H1 (cell line): Measurements from ENCODE around the gene PRKCA. TPM values are rescaled to one million over a fixed set of nuclear protein-coding genes. Genes with fewer than 3 reads are reported as not detected.

Source experiments
- CTCF ChIA-PET: fragments of 300-600 bp; sonication (Branson Sonifier 250); formaldehyde crosslinking; loops from one replicate; lab custom pipeline; 2021; ENCODE audit not compliant: partially characterized antibody; lab: Charles Lee
- POLR2A ChIA-PET: fragments of 300-600 bp; sonication (Branson Sonifier 250); formaldehyde crosslinking; loops from one replicate; lab custom pipeline; 2021; ENCODE audit warnings: inconsistent platforms; ENCODE audit not compliant: partially characterized antibody; lab: Charles Lee
- DNase-seq, 2 experiments: peaks; one replicate each; pipeline versions ENCODE4 v3.0.0 to v3.0.0-alpha.2; 2010 to 2022; ENCODE audit warnings: low spot score in 2 of 2, low read depth in 1 of 2, mixed read lengths in 1 of 2
- FAIRE-seq: peaks from 2 replicates; lab custom pipeline; 2011; peaks lifted over from hg19 to GRCh38; lab: Jason Lieb, UNC
- H2AFZ ChIP-seq: 2 replicates; pipeline ENCODE4 v1.8.1; 2012; ENCODE audit warnings: low read length, inconsistent platforms
- H2AK5ac ChIP-seq: 2 replicates; pipeline ENCODE4 v1.6.1; 2013; ENCODE audit warnings: low read depth, low read length
- H2BK120ac ChIP-seq: replicated peaks from 2 replicates; pipeline ENCODE3; 2013; ENCODE audit warnings: low read depth, low read length, inconsistent platforms
- H2BK12ac ChIP-seq: 2 replicates; pipeline ENCODE4 v1.6.1; 2013; ENCODE audit warnings: low read depth, low read length
- H2BK15ac ChIP-seq: 2 replicates; pipeline ENCODE4 v1.6.1; 2013; ENCODE audit warnings: low read length
- H2BK20ac ChIP-seq: 2 replicates; pipeline ENCODE4 v1.6.1; 2013; ENCODE audit warnings: low read length
- H2BK5ac ChIP-seq: 2 replicates; pipeline ENCODE4 v1.6.1; 2013; ENCODE audit warnings: low read depth, low read length
- H3K14ac ChIP-seq: 2 replicates; pipeline ENCODE4 v1.6.1; 2013; ENCODE audit warnings: inconsistent platforms; ENCODE audit not compliant: insufficient read length
- H3K18ac ChIP-seq: 2 replicates; pipeline ENCODE4 v1.6.1; 2013; ENCODE audit warnings: low read length; ENCODE audit errors: extremely low read depth
- H3K23ac ChIP-seq: 2 replicates; pipeline ENCODE4 v1.6.1; 2013; ENCODE audit warnings: inconsistent platforms; ENCODE audit not compliant: insufficient read length
- H3K23me2 ChIP-seq: 2 replicates; pipeline ENCODE4 v1.6.1; 2013; ENCODE audit warnings: low read depth, low read length
- H3K27ac ChIP-seq: 2 replicates; pipeline ENCODE4 v1.6.1; 2011; ENCODE audit warnings: low read depth, low read length, inconsistent platforms
- H3K27me3 ChIP-seq, 4 experiments: replicated peaks in 1 of 4; 1 replicate in 1 of 4; 2 replicates in 3 of 4; pipeline versions ENCODE4 v1.6.1 to v1.8.1; 2011 to 2013; ENCODE audit warnings: low read length in 3 of 4, mild to moderate bottlenecking in 3 of 4, inconsistent platforms in 2 of 4, mixed read lengths in 2 of 4, moderate library complexity in 1 of 4; ENCODE audit not compliant: control insufficient read depth in 3 of 4, insufficient read depth in 3 of 4; ENCODE audit errors: extremely low read depth in 1 of 4
- H3K36me3 ChIP-seq, 4 experiments: 2 replicates each; pipeline versions ENCODE4 v1.6.1 to v1.8.1; 2011 to 2013; ENCODE audit warnings: mild to moderate bottlenecking in 4 of 4, low read length in 3 of 4, moderate library complexity in 2 of 4, control low read depth in 1 of 4, inconsistent platforms in 1 of 4; ENCODE audit not compliant: insufficient read depth in 4 of 4, control insufficient read depth in 2 of 4
- H3K4ac ChIP-seq: replicated peaks from 2 replicates; pipeline ENCODE3; 2013; ENCODE audit warnings: low read length, low read depth, mixed read lengths, inconsistent platforms; ENCODE audit not compliant: insufficient read length
- H3K4me1 ChIP-seq, 4 experiments: replicated peaks in 1 of 4; 1 replicate in 1 of 4; 2 replicates in 3 of 4; pipeline versions ENCODE4 v1.6.1 to v1.8.1; 2011 to 2013; ENCODE audit warnings: low read length in 3 of 4, inconsistent platforms in 2 of 4, mixed read lengths in 1 of 4; ENCODE audit not compliant: insufficient read depth in 4 of 4, control insufficient read depth in 3 of 4
- H3K4me2 ChIP-seq, 2 experiments: 2 replicates each; pipeline versions ENCODE4 v1.6.1 to v1.8.1; 2011 to 2013; ENCODE audit warnings: low read depth in 2 of 2, low read length in 2 of 2, control low read depth in 1 of 2, inconsistent platforms in 1 of 2, mild to moderate bottlenecking in 1 of 2; ENCODE audit not compliant: insufficient read depth in 1 of 2
- H3K4me3 ChIP-seq, 4 experiments: fragments of 200-600, 300-600 bp in 1 of 4; sonication (generic), shearing (Covaris generic), sonication (Bioruptor Twin) in 1 of 4; 2 replicates each; pipeline versions ENCODE4 v1.5.1 to v1.8.1; 2011 to 2016; ENCODE audit warnings: low read length in 4 of 4, low read depth in 3 of 4, control low read depth in 2 of 4, inconsistent platforms in 2 of 4, mild to moderate bottlenecking in 2 of 4, mixed read lengths in 1 of 4, moderate library complexity in 1 of 4; ENCODE audit not compliant: insufficient read depth in 2 of 4; ENCODE audit errors: extremely low read depth in 1 of 4
- H3K56ac ChIP-seq: replicated peaks from 2 replicates; pipeline ENCODE3; 2013; ENCODE audit warnings: low read depth, mild to moderate bottlenecking, mixed read lengths, low read length, inconsistent platforms; ENCODE audit not compliant: insufficient read length
- H3K79me1 ChIP-seq: 2 replicates; pipeline ENCODE4 v1.6.1; 2013; ENCODE audit warnings: low read depth, low read length, control low read depth
- H3K79me2 ChIP-seq, 2 experiments: 2 replicates each; pipeline versions ENCODE4 v1.6.1 to v1.8.1; 2012 to 2013; ENCODE audit warnings: low read length in 2 of 2, mild to moderate bottlenecking in 2 of 2, inconsistent platforms in 1 of 2; ENCODE audit not compliant: insufficient read depth in 2 of 2, control insufficient read depth in 1 of 2
- H3K9ac ChIP-seq, 4 experiments: replicated peaks in 1 of 4; 1 replicate in 1 of 4; 2 replicates in 3 of 4; pipeline versions ENCODE4 v1.6.1 to v1.8.1; 2011 to 2013; ENCODE audit warnings: low read depth in 3 of 4, low read length in 3 of 4, control low read depth in 2 of 4, mild to moderate bottlenecking in 2 of 4, moderate library complexity in 2 of 4, inconsistent platforms in 1 of 4; ENCODE audit errors: extremely low read depth in 1 of 4
- H3K9me3 ChIP-seq, 2 experiments: 2 replicates each; pipeline versions ENCODE4 v1.6.1 to v1.8.1; 2012 to 2013; ENCODE audit warnings: mild to moderate bottlenecking in 2 of 2, moderate library complexity in 2 of 2, control low read depth in 1 of 2, inconsistent platforms in 1 of 2, low read depth in 1 of 2, low read length in 1 of 2, mixed read lengths in 1 of 2; ENCODE audit not compliant: insufficient read depth in 2 of 2
- H4K20me1 ChIP-seq, 2 experiments: replicated peaks in 1 of 2; 2 replicates each; pipeline versions ENCODE3 to v1.8.1; 2011 to 2013; ENCODE audit warnings: inconsistent platforms in 2 of 2, low read length in 2 of 2, mild to moderate bottlenecking in 1 of 2; ENCODE audit not compliant: insufficient read depth in 2 of 2, control insufficient read depth in 1 of 2
- H4K5ac ChIP-seq: 2 replicates; pipeline ENCODE4 v1.6.1; 2013; ENCODE audit warnings: low read length, low read depth, mixed read lengths, inconsistent platforms; ENCODE audit not compliant: insufficient read length
- H4K8ac ChIP-seq: 2 replicates; pipeline ENCODE4 v1.8.0; 2013; ENCODE audit warnings: mild to moderate bottlenecking, moderate library complexity, low read length, inconsistent platforms; ENCODE audit not compliant: insufficient read depth; ENCODE audit errors: extremely low read depth
- H4K91ac ChIP-seq: replicated peaks from 2 replicates; pipeline ENCODE3; 2013; ENCODE audit warnings: low read length, mixed read lengths, inconsistent platforms; ENCODE audit not compliant: insufficient read length
- CHD2 ChIP-seq: IDR thresholded peaks from 2 replicates; pipeline ENCODE4 v1.6.1; 2012; ENCODE audit warnings: low read length, improper control_type of control experiment
- EGR1 ChIP-seq: IDR thresholded peaks from 2 replicates; pipeline ENCODE4 v1.6.1; 2011; ENCODE audit warnings: low read depth, low read length, borderline replicate concordance
- EZH2 ChIP-seq: fragments of 200-600 bp; sonication (generic); IDR thresholded peaks from 2 replicates; pipeline ENCODE4 v1.7.1; 2012; ENCODE audit warnings: low read depth, mild to moderate bottlenecking, moderate library complexity, low read length, inconsistent platforms; ENCODE audit not compliant: severe bottlenecking
- RBBP5 ChIP-seq: IDR thresholded peaks from 2 replicates; pipeline ENCODE4 v1.7.1; 2012; ENCODE audit warnings: low read depth, mild to moderate bottlenecking, inconsistent platforms, low read length, moderate library complexity, borderline replicate concordance
- SP1 ChIP-seq: IDR thresholded peaks from 2 replicates; pipeline ENCODE4 v1.6.1; 2011; ENCODE audit warnings: low read depth, low read length
- TAF1 ChIP-seq: IDR thresholded peaks from 2 replicates; pipeline ENCODE4 v1.6.1; 2011; ENCODE audit warnings: mild to moderate bottlenecking, low read depth, low read length
- TAF7 ChIP-seq: optimal IDR thresholded peaks from 2 replicates; pipeline ENCODE3; 2011; ENCODE audit warnings: low read depth, mild to moderate bottlenecking, inconsistent platforms, low read length, moderate library complexity, borderline replicate concordance
- YY1 ChIP-seq: IDR thresholded peaks from 2 replicates; pipeline ENCODE4 v1.6.1; 2011; ENCODE audit warnings: low read depth, mild to moderate bottlenecking, low read length
- WGBS, 2 experiments: shearing (Covaris generic) in 1 of 2; methylation state at CpG; one replicate each; pipeline versions ENCODE4 v1.1.6 to v1.1.7; 2013 to 2015; ENCODE audit warnings: low lambda C conversion rate in 2 of 2, mixed read lengths in 2 of 2, inconsistent platforms in 1 of 2, low coverage in 1 of 2, missing lambda C conversion rate in 1 of 2; ENCODE audit not compliant: insufficient replicate concordance in 2 of 2, insufficient coverage in 1 of 2, insufficient read length in 1 of 2; ENCODE audit errors: extremely low coverage in 1 of 2, missing lambda C conversion rate in 1 of 2; 5-methylcytosine and 5-hydroxymethylcytosine counted together
- polyA plus RNA-seq, 7 experiments: library from polyadenylated mRNA; depleted of rRNA in 3 of 7; stranded (reverse) in 5 of 7; unstranded in 2 of 7; fragments of >200 nt in 5 of 7; fragments of 200-250 nt in 2 of 7; gene quantifications; 1 replicate in 5 of 7; 2 replicates in 1 of 7; 4 replicates in 1 of 7; pipeline versions ENCODE4 v1.2.1 to v1.2.3, GENCODE V29; 2011 to 2013; ENCODE audit warnings: missing spikeins in 2 of 7, mixed read lengths in 2 of 7
- total RNA-seq: library from RNA; stranded (reverse); fragmentation: NEBNext Ultra II Directional; extraction: Animal tissue kit (Norgen Biotek cat#: 25700); gene quantifications from 2 replicates; pipeline ENCODE4 v1.2.1, GENCODE V29; 2021

PRKCA gene
- total and polyA plus RNA-seq, 2 of the 8 experiments (the other 6 are each of a cell fraction or from before 2014, with no cell fraction given): 5.8 to 17.8 TPM

- no peak overlapping the region for H3K4ac ChIP-seq
- H3K18ac ChIP-seq: no peak overlapping the region
- H3K9ac ChIP-seq: no peak overlapping the region
- H3K4me1 ChIP-seq: peaks cover 0 to 14% (median 8%) of the 10 kb centered on the region in 4 experiments; a peak in 6 of 7 replicates
- no peaks in the 10 kb centered on the region for H3K27me3 ChIP-seq
- no peak overlapping the region for H4K5ac ChIP-seq
- H3K4me2 ChIP-seq: no peak overlapping the region
- no peak overlapping the region for H4K8ac ChIP-seq
- H3K9me3 ChIP-seq: no peaks in the 10 kb centered on the region
- no peak overlapping the region for H2AFZ ChIP-seq
- CTCF ChIA-PET: interaction anchor here (0.5 to 1.6 kb wide), 4 partner anchors 9 to 112 kb away, joined by 3 to 4 read pairs (median 3); no protein-coding TSS in a partner anchor
- H2BK5ac ChIP-seq: no peak overlapping the region
- no peaks in the 10 kb centered on the region for H3K79me2 ChIP-seq
- no peak overlapping the region for H2BK20ac ChIP-seq
- H3K23me2 ChIP-seq: no peaks in the 10 kb centered on the region
- peaks cover 0 to 1% of the 10 kb centered on the region in 2 experiments for H4K20me1 ChIP-seq
- H3K56ac ChIP-seq: no peak overlapping the region
- H4K91ac ChIP-seq: no peak overlapping the region
- H2BK15ac ChIP-seq: no peak overlapping the region
- H3K79me1 ChIP-seq: 0 out of 2 replicates have a peak, but pooled peaks cover 2% of the 10 kb centered on the region
- no peak overlapping the region for H3K27ac ChIP-seq
- FAIRE-seq: no peak
- no peak overlapping the region for H3K4me3 ChIP-seq
- H2AK5ac ChIP-seq: no peak overlapping the region
- H3K23ac ChIP-seq: no peak overlapping the region
- no peak overlapping the region for H2BK120ac ChIP-seq
- no peak overlapping the region for H2BK12ac ChIP-seq
- H3K14ac ChIP-seq: no peak overlapping the region
- POLR2A ChIA-PET: no interaction called here
- no peak for DNase-seq
- WGBS, 2 experiments: 93% methylated on average over 6 of the region's 6 CpGs; no CpG with 5 or more reads in 1 of the 2 experiments
- no peaks in the 10 kb centered on the region for H3K36me3 ChIP-seq
- TF ChIP-seq YY1: no peak
- no peak for TF ChIP-seq TAF1
- no peak for TF ChIP-seq EGR1
- no peak for TF ChIP-seq SP1
- TF ChIP-seq EZH2: no peak
- TF ChIP-seq TAF7: no peak
- no peak for TF ChIP-seq RBBP5
- TF ChIP-seq CHD2: no peak
Measured at GRCh38 chr17:66467766-66468165, 165.4 kb downstream of the PRKCA start.
